Choroid plexus epithelial cell (primary cell): ENCODE data around the gene SLC27A3.
"Not testable (repeated sequence)": the region's sequence is repeated elsewhere in the genome, so short reads cannot be mapped to it uniquely, and the experiment has no call there.

Experiments
- DNase-seq: peaks from one replicate; pipeline ENCODE4 v3.0.0-alpha.2; 2010; ENCODE audit warnings: low read depth
- H3K4me3 ChIP-seq: 2 replicates; pipeline ENCODE4 v1.5.1; 2011; ENCODE audit warnings: low read depth, mild to moderate bottlenecking, control low read depth, low read length, moderate library complexity
- CTCF ChIP-seq: conservative IDR thresholded peaks from 2 replicates; pipeline ENCODE4 v1.5.1; 2011; ENCODE audit warnings: low read depth, mild to moderate bottlenecking, control low read depth, inconsistent platforms, low read length, moderate library complexity

The SLC27A3 gene

GRCh38 chr1:153777648-153778047 lies 2.4 kb downstream of the SLC27A3 start:
- DNase-seq = no peak
- TF ChIP-seq CTCF = no peak
- H3K4me3 ChIP-seq = no peak overlapping the region

- no peak for DNase-seq
- TF ChIP-seq CTCF = no peak
- no peak overlapping the region for H3K4me3 ChIP-seq
These were observed 3.0 kb downstream of the SLC27A3 start for GRCh38 chr1:153778051-153778823.

DNA sequence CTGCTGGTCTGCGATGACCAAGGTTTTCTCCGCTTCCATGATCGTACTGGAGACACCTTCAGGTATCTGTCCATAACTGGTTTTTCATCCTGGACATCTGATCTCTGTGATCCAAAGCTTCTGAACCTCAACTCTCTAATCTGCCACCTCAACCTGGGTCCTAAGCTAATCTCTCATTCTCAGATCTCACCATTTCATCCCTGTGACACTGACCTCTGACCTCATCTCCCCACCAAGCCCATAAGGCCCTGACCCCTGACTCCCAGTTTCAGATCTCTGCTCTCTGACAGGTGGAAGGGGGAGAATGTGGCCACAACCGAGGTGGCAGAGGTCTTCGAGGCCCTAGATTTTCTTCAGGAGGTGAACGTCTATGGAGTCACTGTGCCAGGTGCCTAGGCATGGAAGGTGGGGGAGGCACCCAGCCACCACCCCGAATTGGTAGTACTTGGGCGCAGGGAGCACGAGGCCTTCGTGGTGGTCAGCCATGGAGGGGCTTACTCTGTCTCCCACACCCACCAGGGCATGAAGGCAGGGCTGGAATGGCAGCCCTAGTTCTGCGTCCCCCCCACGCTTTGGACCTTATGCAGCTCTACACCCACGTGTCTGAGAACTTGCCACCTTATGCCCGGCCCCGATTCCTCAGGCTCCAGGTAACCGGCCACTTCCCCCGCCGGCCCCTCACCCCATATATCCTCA lies 3.8 kb downstream of the SLC27A3 start:
- DNase-seq = no peak
- H3K4me3 ChIP-seq = no peak overlapping the region
- no peak for TF ChIP-seq CTCF

DNA sequence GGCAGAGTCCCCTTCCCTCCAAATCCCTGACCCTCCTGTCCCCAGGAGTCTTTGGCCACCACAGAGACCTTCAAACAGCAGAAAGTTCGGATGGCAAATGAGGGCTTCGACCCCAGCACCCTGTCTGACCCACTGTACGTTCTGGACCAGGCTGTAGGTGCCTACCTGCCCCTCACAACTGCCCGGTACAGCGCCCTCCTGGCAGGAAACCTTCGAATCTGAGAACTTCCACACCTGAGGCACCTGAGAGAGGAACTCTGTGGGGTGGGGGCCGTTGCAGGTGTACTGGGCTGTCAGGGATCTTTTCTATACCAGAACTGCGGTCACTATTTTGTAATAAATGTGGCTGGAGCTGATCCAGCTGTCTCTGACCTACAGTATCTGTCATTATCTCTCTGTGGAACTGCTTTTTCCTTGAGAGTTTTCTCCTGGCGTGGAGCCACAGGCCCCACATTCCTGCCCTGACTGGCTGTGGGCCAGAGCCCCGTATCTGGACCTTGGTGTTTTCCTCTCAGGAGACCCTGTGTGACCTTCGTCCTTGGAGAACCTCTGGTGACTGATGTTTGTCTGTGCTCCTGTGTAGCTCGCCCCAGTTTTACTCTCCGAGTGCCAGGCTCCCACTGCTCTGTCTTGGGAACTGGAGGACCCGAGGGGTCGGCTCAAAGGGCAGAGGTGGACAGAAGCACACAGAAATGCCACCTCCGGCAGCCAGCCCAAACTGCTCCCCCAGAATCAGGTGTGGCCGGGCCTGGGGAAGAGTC lies 4.8 kb downstream of the SLC27A3 start:
- H3K4me3 ChIP-seq = no peak overlapping the region
- no peak for TF ChIP-seq CTCF
- DNase-seq = no peak

DNA sequence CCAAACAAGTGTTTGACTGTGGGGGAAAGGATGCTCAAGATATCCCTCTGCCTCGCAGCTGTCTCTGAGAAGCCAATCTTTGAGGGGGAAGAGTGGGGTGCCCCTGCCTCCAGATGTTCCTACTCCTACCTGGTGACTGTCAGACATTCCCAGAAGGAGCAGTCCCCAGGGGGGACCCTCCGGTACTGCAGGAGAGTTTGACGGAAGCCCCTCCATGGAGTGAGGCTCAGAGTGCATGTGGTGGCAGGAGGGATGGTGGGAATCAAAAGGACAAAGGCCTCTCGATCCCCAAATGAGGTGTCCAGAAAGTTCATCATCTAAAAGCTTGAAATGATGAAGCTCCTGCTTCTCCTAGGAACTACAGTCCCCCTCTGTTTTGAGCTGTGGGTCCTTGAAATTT lies 5.3 kb downstream of the SLC27A3 start:
- no peak for TF ChIP-seq CTCF
- H3K4me3 ChIP-seq = no peak overlapping the region
- no peak for DNase-seq

- peak overlapping the region; percentile 75 for H3K4me3 ChIP-seq
- not testable (repeated sequence) for DNase-seq
These were observed 7.4 kb downstream of the SLC27A3 start for GRCh38 chr1:153782648-153783047.
